GM23338 (cell line): ENCODE data around the gene SLC66A2. TPM values are rescaled to one million over a fixed set of nuclear protein-coding genes. Genes with fewer than 3 reads are reported as not detected.

Source experiments
- ATAC-seq: fragments of 200-7000 bp; cut with Tn5 transposase; 3 replicates; pipeline ENCODE4 v1.9.1; 2020
- DNase-seq: peaks from one replicate; pipeline ENCODE4 v3.0.0-alpha.2; 2015; ENCODE audit warnings: low spot score
- H2AFZ ChIP-seq: fragments of 200-600 bp; sonication (generic); 2 replicates; pipeline ENCODE4 v1.8.0; 2016; ENCODE audit warnings: antibody characterized with exemption, mild to moderate bottlenecking, moderate library complexity
- H3F3A ChIP-seq: fragments of 200-600 bp; sonication (generic); replicated peaks from 2 replicates; pipeline ENCODE4 v1.8.0; 2017; ENCODE audit warnings: antibody characterized with exemption, mixed run types, low read depth
- H3K27ac ChIP-seq: fragments of 200-600 bp; sonication (generic); 2 replicates; pipeline ENCODE4 v1.6.1; 2016; ENCODE audit warnings: low read depth
- H3K27me3 ChIP-seq: fragments of 200-600 bp; sonication (generic); 2 replicates; pipeline ENCODE4 v1.8.0; 2016; ENCODE audit warnings: mild to moderate bottlenecking, mixed run types, moderate library complexity; ENCODE audit not compliant: insufficient read depth
- H3K36me3 ChIP-seq: fragments of 200-600 bp; sonication (generic); 2 replicates; pipeline ENCODE4 v1.8.0; 2016; ENCODE audit warnings: mild to moderate bottlenecking; ENCODE audit not compliant: insufficient read depth
- H3K4me1 ChIP-seq: fragments of 200-600 bp; sonication (generic); 2 replicates; pipeline ENCODE4 v1.8.0; 2016; ENCODE audit warnings: mild to moderate bottlenecking, moderate library complexity; ENCODE audit not compliant: insufficient read depth
- H3K4me2 ChIP-seq: fragments of 200-600 bp; sonication (generic); 2 replicates; pipeline ENCODE4 v1.7.1; 2017; ENCODE audit warnings: mixed run types
- H3K4me3 ChIP-seq: fragments of 200-600 bp; sonication (generic); 2 replicates; pipeline ENCODE4 v1.6.1; 2016; ENCODE audit warnings: mixed run types
- H3K79me2 ChIP-seq: fragments of 200-600 bp; sonication (generic); replicated peaks from 2 replicates; pipeline ENCODE4 v1.8.0; 2017; ENCODE audit warnings: mild to moderate bottlenecking; ENCODE audit not compliant: insufficient read depth
- H3K9me2 ChIP-seq: fragments of 200-600 bp; sonication (generic); 2 replicates; pipeline ENCODE4 v1.8.0; 2017; ENCODE audit not compliant: insufficient read depth
- H4K20me1 ChIP-seq: fragments of 200-600 bp; sonication (generic); replicated peaks from 2 replicates; pipeline ENCODE4 v1.8.0; 2017; ENCODE audit warnings: mild to moderate bottlenecking; ENCODE audit not compliant: insufficient read depth
- H3K27ac Mint-ChIP-seq: 2 replicates; pipeline ENCODE4 v1.8.0; 2020; ENCODE audit warnings: inconsistent platforms, mild to moderate bottlenecking, moderate library complexity, mixed read lengths
- H3K27me3 Mint-ChIP-seq: 3 replicates; pipeline ENCODE4 v1.8.0; 2022; ENCODE audit warnings: low read depth, mild to moderate bottlenecking, moderate library complexity, mixed read lengths, inconsistent platforms; ENCODE audit not compliant: insufficient read depth, poor library complexity
- H3K36me3 Mint-ChIP-seq: 3 replicates; pipeline ENCODE4 v1.8.0; 2021; ENCODE audit warnings: low read depth, mild to moderate bottlenecking, inconsistent platforms, moderate library complexity, mixed read lengths
- H3K4me1 Mint-ChIP-seq: 3 replicates; pipeline ENCODE4 v1.8.0; 2020; ENCODE audit warnings: mild to moderate bottlenecking, inconsistent platforms, mixed read lengths
- H3K4me3 Mint-ChIP-seq: 3 replicates; pipeline ENCODE4 v1.8.0; 2021; ENCODE audit warnings: moderate library complexity, mild to moderate bottlenecking, inconsistent platforms, mixed read lengths
- H3K9me3 Mint-ChIP-seq: 3 replicates; pipeline ENCODE4 v1.8.0; 2020; ENCODE audit warnings: moderate library complexity, mild to moderate bottlenecking, inconsistent platforms, mixed read lengths
- CREB1 ChIP-seq: fragments of 250-450 bp; sonication (Bioruptor Pico); IDR thresholded peaks from 2 replicates; pipeline ENCODE4 v1.5.0; 2020; ENCODE audit warnings: low read depth, mild to moderate bottlenecking, moderate library complexity
- CTCF ChIP-seq, 2 experiments: fragments of 200-600 bp in 1 of 2; sonication (generic) in 1 of 2; conservative IDR thresholded peaks; 2 replicates each; pipeline versions ENCODE4 v1.5.1 to v1.6.1; 2016 to 2017; ENCODE audit warnings: antibody characterized with exemption in 2 of 2, low read depth in 2 of 2, mild to moderate bottlenecking in 2 of 2, moderate library complexity in 1 of 2
- ETS1 ChIP-seq: IDR thresholded peaks from 2 replicates; pipeline ENCODE4 v1.6.1; 2016; ENCODE audit warnings: antibody characterized with exemption
- EZH2 ChIP-seq: fragments of 200-600 bp; sonication (generic); IDR thresholded peaks from one replicate; pipeline ENCODE4 v1.8.0; 2017; ENCODE audit warnings: antibody characterized with exemption, mild to moderate bottlenecking, low read depth; ENCODE audit not compliant: unreplicated experiment
- EZH2phosphoT487 ChIP-seq: fragments of 200-600 bp; sonication (generic); IDR thresholded peaks from one replicate; pipeline ENCODE4 v1.8.1; 2018; ENCODE audit warnings: antibody characterized with exemption; ENCODE audit not compliant: unreplicated experiment
- JUNB ChIP-seq: IDR thresholded peaks from one replicate; pipeline ENCODE4 v1.6.1; 2016; ENCODE audit warnings: antibody characterized with exemption; ENCODE audit not compliant: unreplicated experiment
- NANOG ChIP-seq: IDR thresholded peaks from 2 replicates; pipeline ENCODE4 v1.6.1; 2016; ENCODE audit warnings: antibody characterized with exemption, borderline replicate concordance
- POLR2AphosphoS5 ChIP-seq: IDR thresholded peaks from 2 replicates; pipeline ENCODE4 v1.6.1; 2016; ENCODE audit warnings: antibody characterized with exemption, low read depth
- STAT1 ChIP-seq: IDR thresholded peaks from one replicate; pipeline ENCODE4 v1.6.1; 2016; ENCODE audit warnings: antibody characterized with exemption; ENCODE audit not compliant: unreplicated experiment
- ZNF114 ChIP-seq: fragments of 250-450 bp; sonication (Bioruptor Pico); IDR thresholded peaks from 2 replicates; pipeline ENCODE4 v1.5.0; 2020; ENCODE audit warnings: mild to moderate bottlenecking, moderate library complexity
- ZNF331 ChIP-seq: fragments of 250-450 bp; sonication (Bioruptor Pico); IDR thresholded peaks from 2 replicates; pipeline ENCODE4 v1.5.0; 2020; ENCODE audit warnings: low read depth, mild to moderate bottlenecking, moderate library complexity
- ZNF462 ChIP-seq: fragments of 250-450 bp; sonication (Bioruptor Pico); IDR thresholded peaks from 2 replicates; pipeline ENCODE4 v1.5.0; 2020; ENCODE audit warnings: mild to moderate bottlenecking, moderate library complexity
- polyA plus RNA-seq: library from polyadenylated mRNA; unstranded; fragments of >200 nt; fragmentation: Nextera tagmentation; extraction: Ambion mirVana; gene quantifications from 2 replicates; pipeline ENCODE4 v1.2.1, GENCODE V29; 2016
- total RNA-seq: library from RNA; depleted of rRNA; stranded (reverse); fragments of >200 nt; shearing (Covaris generic); gene quantifications from 2 replicates; pipeline ENCODE4 v1.2.3, GENCODE V29; 2014

The SLC66A2 gene
- total and polyA plus RNA-seq, 2 experiments from 2014 or later = 4.0 to 18.1 TPM

GRCh38 chr18:79905993-79906392 lies 45.5 kb downstream of the SLC66A2 start (continued):
- TF ChIP-seq ZNF462 (CRISPR knock-in tag) (no peak), ZNF331 (CRISPR knock-in tag) (no peak), ETS1 (no peak), EZH2 (no peak), NANOG (no peak), CREB1 (CRISPR knock-in tag) (no peak), STAT1 (no peak), EZH2phosphoT487 (no peak), ZNF114 (no peak), JUNB (no peak)

GRCh38 chr18:79905389-79905911 lies 46.0 kb downstream of the SLC66A2 start:
- H3K9me3 Mint-ChIP-seq = peaks cover 15% of the 10 kb centered on the region
- H3K4me2 ChIP-seq = no peak overlapping the region
- H3K79me2 ChIP-seq = no peaks in the 10 kb centered on the region
- H3K27me3 ChIP-seq = no peaks in the 10 kb centered on the region
- H3F3A ChIP-seq = no peaks in the 10 kb centered on the region
- peaks cover 24% of the 10 kb centered on the region for H3K36me3 Mint-ChIP-seq
- DNase-seq (no peak), ATAC-seq (no peak)
- no peak overlapping the region for H3K27ac ChIP-seq
- no peak overlapping the region for H3K4me3 ChIP-seq
- H2AFZ ChIP-seq = no peak overlapping the region
- H3K9me2 ChIP-seq = no peaks in the 10 kb centered on the region
- no peaks in the 10 kb centered on the region for H3K4me1 ChIP-seq
- H3K4me3 Mint-ChIP-seq = no peak overlapping the region
- H3K4me1 Mint-ChIP-seq = peaks cover 1% of the 10 kb centered on the region; the same call in 1 of the 3 replicates
- H3K27ac Mint-ChIP-seq = no peak overlapping the region
- H4K20me1 ChIP-seq = no peaks in the 10 kb centered on the region
- no peaks in the 10 kb centered on the region for H3K36me3 ChIP-seq
- H3K27me3 Mint-ChIP-seq = peaks cover 2% of the 10 kb centered on the region
- TF ChIP-seq CREB1 (CRISPR knock-in tag) (no peak), STAT1 (no peak), EZH2phosphoT487 (no peak), JUNB (no peak), EZH2 (no peak), ZNF114 (no peak), NANOG (no peak), CTCF (conservative IDR thresholded peaks at IDR 0.05; ENCODE audit: low read depth in 2 of 2) (no peak), ZNF331 (CRISPR knock-in tag) (no peak), ETS1 (no peak), POLR2AphosphoS5 (no peak)
